ENCODE results near the gene EME2. TPM values are rescaled to one million over a fixed set of nuclear protein-coding genes. Genes with fewer than 3 reads are reported as not detected.

The EME2 gene
- total and polyA plus RNA-seq, 2 donors (not counting 1 experiment from before 2014, with no cell fraction given), result 2.2 to 8.3 TPM

GRCh38 chr16:1788708-1789100 is 16.1 kb downstream of the EME2 start:
- TF ChIP-seq EZH2 (IDR thresholded peaks at IDR 0.05; ENCODE audit: low read length, missing control alignments), result no peak
- no peak for TF ChIP-seq CTCF (conservative IDR thresholded peaks at IDR 0.05 in 1 of 2, IDR thresholded peaks at IDR 0.05 in 1 of 2; ENCODE audit: low read depth in 1 of 2, low read length in 2 of 2)
- peaks cover 2% of the 10 kb centered on the region for H3K4me1 ChIP-seq (ENCODE audit: control insufficient read depth, extremely low read depth, insufficient read depth, low read length)
- no peak overlapping the region for H3K9ac ChIP-seq (ENCODE audit: insufficient read depth, low read length)
- no peaks in the 10 kb centered on the region for H4K20me1 ChIP-seq (ENCODE audit: control insufficient read depth, extremely low read depth, insufficient read depth, low read length)
- no peak for DNase-seq (ENCODE audit: low read depth in 2 of 2)
- H3K4me3 ChIP-seq (replicated peaks in 1 of 4; ENCODE audit: control extremely low read depth in 1 of 4, insufficient read depth in 1 of 4, low read depth in 3 of 4, low read length in 4 of 4), result no peak overlapping the region
- H3K79me2 ChIP-seq (ENCODE audit: control insufficient read depth, insufficient read depth, low read length), result peaks cover 26% of the 10 kb centered on the region
- peaks cover 20% of the 10 kb centered on the region for H3K36me3 ChIP-seq (ENCODE audit: control insufficient read depth, insufficient read depth, low read length)
- no peaks in the 10 kb centered on the region for H3K9me3 ChIP-seq (ENCODE audit: control insufficient read depth, insufficient read depth, low read depth, low read length)
- H2AFZ ChIP-seq (ENCODE audit: low read length), result no peak overlapping the region
- H3K27ac ChIP-seq (ENCODE audit: insufficient read depth, low read length), result no peak overlapping the region
- H3K4me2 ChIP-seq (ENCODE audit: extremely low read depth, insufficient read depth, low read length), result no peak overlapping the region
- no peaks in the 10 kb centered on the region for H3K27me3 ChIP-seq (ENCODE audit: control insufficient read depth, insufficient read depth, low read length)

GRCh38 chr16:1789643-1790045 is 17.0 kb downstream of the EME2 start:
- H3K4me3 ChIP-seq (replicated peaks in 1 of 4; ENCODE audit: control extremely low read depth in 1 of 4, insufficient read depth in 1 of 4, low read depth in 3 of 4, low read length in 4 of 4), result no peak overlapping the region

GRCh38 chr16:1790261-1790610 is 17.6 kb downstream of the EME2 start:
- no peaks in the 10 kb centered on the region for H4K20me1 ChIP-seq (ENCODE audit: control insufficient read depth, extremely low read depth, insufficient read depth, low read length)
- TF ChIP-seq CTCF (conservative IDR thresholded peaks at IDR 0.05 in 1 of 2, IDR thresholded peaks at IDR 0.05 in 1 of 2; ENCODE audit: low read depth in 1 of 2, low read length in 2 of 2), result no peak
- no peak for TF ChIP-seq EZH2 (IDR thresholded peaks at IDR 0.05; ENCODE audit: low read length, missing control alignments)
- H3K27me3 ChIP-seq (ENCODE audit: control insufficient read depth, insufficient read depth, low read length), result no peaks in the 10 kb centered on the region
- H3K4me2 ChIP-seq (ENCODE audit: extremely low read depth, insufficient read depth, low read length), result no peak overlapping the region
- H3K27ac ChIP-seq (ENCODE audit: insufficient read depth, low read length), result no peak overlapping the region
- H2AFZ ChIP-seq (ENCODE audit: low read length), result no peak overlapping the region
- no peaks in the 10 kb centered on the region for H3K4me1 ChIP-seq (ENCODE audit: control insufficient read depth, extremely low read depth, insufficient read depth, low read length)
- no peak overlapping the region for H3K4me3 ChIP-seq (replicated peaks in 1 of 4; ENCODE audit: control extremely low read depth in 1 of 4, insufficient read depth in 1 of 4, low read depth in 3 of 4, low read length in 4 of 4)
- no peak overlapping the region for H3K9ac ChIP-seq (ENCODE audit: insufficient read depth, low read length)
- H3K36me3 ChIP-seq (ENCODE audit: control insufficient read depth, insufficient read depth, low read length), result peaks cover 20% of the 10 kb centered on the region
- H3K79me2 ChIP-seq (ENCODE audit: control insufficient read depth, insufficient read depth, low read length), result peaks cover 16% of the 10 kb centered on the region
- no peak for DNase-seq (ENCODE audit: low read depth in 2 of 2)
- no peaks in the 10 kb centered on the region for H3K9me3 ChIP-seq (ENCODE audit: control insufficient read depth, insufficient read depth, low read depth, low read length)

More at GRCh38 chr16:1789643-1790045, 17.0 kb downstream of the EME2 start:
- DNase-seq (ENCODE audit: low read depth in 2 of 2), result no peak
- no peak overlapping the region for H2AFZ ChIP-seq (ENCODE audit: low read length)
- TF ChIP-seq EZH2 (IDR thresholded peaks at IDR 0.05; ENCODE audit: low read length, missing control alignments) (no peak), CTCF (conservative IDR thresholded peaks at IDR 0.05 in 1 of 2, IDR thresholded peaks at IDR 0.05 in 1 of 2; ENCODE audit: low read depth in 1 of 2, low read length in 2 of 2) (no peak)
- no peaks in the 10 kb centered on the region for H4K20me1 ChIP-seq (ENCODE audit: control insufficient read depth, extremely low read depth, insufficient read depth, low read length)
- H3K4me2 ChIP-seq (ENCODE audit: extremely low read depth, insufficient read depth, low read length), result no peak overlapping the region
- peaks cover 20% of the 10 kb centered on the region for H3K36me3 ChIP-seq (ENCODE audit: control insufficient read depth, insufficient read depth, low read length)
- no peaks in the 10 kb centered on the region for H3K9me3 ChIP-seq (ENCODE audit: control insufficient read depth, insufficient read depth, low read depth, low read length)
- H3K4me1 ChIP-seq (ENCODE audit: control insufficient read depth, extremely low read depth, insufficient read depth, low read length), result no peaks in the 10 kb centered on the region
- H3K27ac ChIP-seq (ENCODE audit: insufficient read depth, low read length), result no peak overlapping the region
- no peak overlapping the region for H3K9ac ChIP-seq (ENCODE audit: insufficient read depth, low read length)
- H3K79me2 ChIP-seq (ENCODE audit: control insufficient read depth, insufficient read depth, low read length), result peaks cover 21% of the 10 kb centered on the region
- H3K27me3 ChIP-seq (ENCODE audit: control insufficient read depth, insufficient read depth, low read length), result no peaks in the 10 kb centered on the region
